K562 (cell line): ENCODE data around the gene CDKN2C. TPM values are rescaled to one million over a fixed set of nuclear protein-coding genes. Genes with fewer than 3 reads are reported as not detected.
A peak's percentile ranks its signal among the peaks of the same experiment; 100 is the strongest.

Experiments
- FOS ChIP-seq: IDR thresholded peaks from 3 replicates; pipeline ENCODE4 v1.6.1; 2011; ENCODE audit not compliant: insufficient read length; ENCODE audit errors: extremely low read depth
- RUNX1 ChIP-seq: sonication (generic); IDR thresholded peaks from 2 replicates; pipeline ENCODE4 v1.6.1; 2016; ENCODE audit warnings: antibody characterized with exemption, low read depth
- SNRNP70 ChIP-seq: fragments of 200-400 bp; formaldehyde crosslinking; optimal IDR thresholded peaks from 2 replicates; pipeline ENCODE3; 2017; ENCODE audit warnings: low read depth, low read length
- SPI1 ChIP-seq: IDR thresholded peaks from 2 replicates; pipeline ENCODE4 v1.6.1; 2011; ENCODE audit warnings: low read depth, low read length, control low read depth, borderline replicate concordance
- ZNF134 ChIP-seq: fragments of 250-450 bp; sonication (Bioruptor Pico); conservative IDR thresholded peaks from 2 replicates; pipeline ENCODE4 v1.4.0; 2020
- polyA plus RNA-seq, 8 experiments: library from polyadenylated mRNA; depleted of rRNA in 4 of 8; stranded (reverse) in 5 of 8; unstranded in 3 of 8; fragments of >200 nt; fragmentation: Nextera tagmentation in 2 of 8; fragmentation: Illumina TruSeq in 1 of 8; extraction: Ambion mirVana in 2 of 8; extraction: Trizol in 1 of 8; gene quantifications; 2 replicates each; pipeline versions ENCODE4 v1.2.1 to v1.2.3, GENCODE V29; 2011 to 2014; ENCODE audit warnings: inconsistent platforms in 1 of 8, missing spikeins in 1 of 8
- total RNA-seq, 7 experiments: library from RNA; depleted of rRNA in 6 of 7; stranded (reverse); fragments of >200 nt in 6 of 7; fragmentation: Illumina TruSeq in 2 of 7; extraction: Trizol in 2 of 7; gene quantifications; 2 replicates each; pipeline versions ENCODE4 v1.2.1 to v1.2.3, GENCODE V29; 2011 to 2021; ENCODE audit warnings: low replicate concordance in 1 of 7
- TF ChIP-seq, protein P1 (sequence below): fragments of 450-650 bp; IDR thresholded peaks from 2 replicates; pipeline ENCODE4 v1.6.1; 2016; ENCODE audit warnings: mild to moderate bottlenecking, moderate library complexity
- TF ChIP-seq, protein P2 (sequence below): fragments of 450-650 bp; IDR thresholded peaks from 2 replicates; pipeline ENCODE4 v1.6.1; 2018; ENCODE audit not compliant: partially characterized antibody
- TF ChIP-seq, protein P3 (sequence below): fragments of 250-450 bp; sonication (Bioruptor Pico); IDR thresholded peaks from 2 replicates; pipeline ENCODE4 v1.8.0; 2022; ENCODE audit warnings: inconsistent platforms, mild to moderate bottlenecking, moderate library complexity, borderline replicate concordance

Gene CDKN2C
- total and polyA plus RNA-seq, 9 of the 15 experiments (the other 6 are each of a cell fraction or from before 2014, with no cell fraction given) = 11.9 to 74.3 (median 45.9) TPM

DNA sequence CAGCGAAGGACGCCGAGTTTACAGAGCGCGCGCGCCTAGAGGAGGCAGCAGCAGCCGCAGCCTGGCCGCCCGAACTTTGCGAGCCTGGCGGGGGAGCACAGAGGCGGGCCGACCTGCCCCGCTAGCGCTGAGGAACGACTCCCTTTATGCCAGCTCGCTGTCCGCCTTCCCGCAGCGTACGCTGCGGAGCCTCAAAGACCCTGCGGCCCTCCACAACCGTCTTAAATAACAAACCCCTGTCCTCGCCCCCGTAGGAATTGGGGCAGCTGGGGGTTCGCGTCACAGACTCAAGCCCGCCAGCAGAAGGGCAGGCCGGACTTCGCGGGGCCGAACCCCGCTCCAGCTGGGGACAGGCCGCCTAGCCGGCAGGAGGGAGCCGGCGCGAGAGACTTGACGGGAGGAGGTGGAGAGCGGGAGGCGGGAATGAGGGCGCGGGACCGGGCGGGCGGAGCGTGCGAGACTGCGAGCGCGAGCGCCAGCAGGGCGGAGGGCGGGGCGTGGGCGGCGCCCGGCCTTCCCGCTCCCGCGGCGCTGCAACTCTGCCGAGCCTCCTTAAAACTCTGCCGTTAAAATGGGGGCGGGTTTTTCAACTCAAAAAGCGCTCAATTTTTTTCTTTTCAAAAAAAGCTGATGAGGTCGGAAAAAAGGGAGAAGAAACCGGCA, 1.8 kb upstream of the CDKN2C start (continued):
- TF ChIP-seq, protein P1, sequence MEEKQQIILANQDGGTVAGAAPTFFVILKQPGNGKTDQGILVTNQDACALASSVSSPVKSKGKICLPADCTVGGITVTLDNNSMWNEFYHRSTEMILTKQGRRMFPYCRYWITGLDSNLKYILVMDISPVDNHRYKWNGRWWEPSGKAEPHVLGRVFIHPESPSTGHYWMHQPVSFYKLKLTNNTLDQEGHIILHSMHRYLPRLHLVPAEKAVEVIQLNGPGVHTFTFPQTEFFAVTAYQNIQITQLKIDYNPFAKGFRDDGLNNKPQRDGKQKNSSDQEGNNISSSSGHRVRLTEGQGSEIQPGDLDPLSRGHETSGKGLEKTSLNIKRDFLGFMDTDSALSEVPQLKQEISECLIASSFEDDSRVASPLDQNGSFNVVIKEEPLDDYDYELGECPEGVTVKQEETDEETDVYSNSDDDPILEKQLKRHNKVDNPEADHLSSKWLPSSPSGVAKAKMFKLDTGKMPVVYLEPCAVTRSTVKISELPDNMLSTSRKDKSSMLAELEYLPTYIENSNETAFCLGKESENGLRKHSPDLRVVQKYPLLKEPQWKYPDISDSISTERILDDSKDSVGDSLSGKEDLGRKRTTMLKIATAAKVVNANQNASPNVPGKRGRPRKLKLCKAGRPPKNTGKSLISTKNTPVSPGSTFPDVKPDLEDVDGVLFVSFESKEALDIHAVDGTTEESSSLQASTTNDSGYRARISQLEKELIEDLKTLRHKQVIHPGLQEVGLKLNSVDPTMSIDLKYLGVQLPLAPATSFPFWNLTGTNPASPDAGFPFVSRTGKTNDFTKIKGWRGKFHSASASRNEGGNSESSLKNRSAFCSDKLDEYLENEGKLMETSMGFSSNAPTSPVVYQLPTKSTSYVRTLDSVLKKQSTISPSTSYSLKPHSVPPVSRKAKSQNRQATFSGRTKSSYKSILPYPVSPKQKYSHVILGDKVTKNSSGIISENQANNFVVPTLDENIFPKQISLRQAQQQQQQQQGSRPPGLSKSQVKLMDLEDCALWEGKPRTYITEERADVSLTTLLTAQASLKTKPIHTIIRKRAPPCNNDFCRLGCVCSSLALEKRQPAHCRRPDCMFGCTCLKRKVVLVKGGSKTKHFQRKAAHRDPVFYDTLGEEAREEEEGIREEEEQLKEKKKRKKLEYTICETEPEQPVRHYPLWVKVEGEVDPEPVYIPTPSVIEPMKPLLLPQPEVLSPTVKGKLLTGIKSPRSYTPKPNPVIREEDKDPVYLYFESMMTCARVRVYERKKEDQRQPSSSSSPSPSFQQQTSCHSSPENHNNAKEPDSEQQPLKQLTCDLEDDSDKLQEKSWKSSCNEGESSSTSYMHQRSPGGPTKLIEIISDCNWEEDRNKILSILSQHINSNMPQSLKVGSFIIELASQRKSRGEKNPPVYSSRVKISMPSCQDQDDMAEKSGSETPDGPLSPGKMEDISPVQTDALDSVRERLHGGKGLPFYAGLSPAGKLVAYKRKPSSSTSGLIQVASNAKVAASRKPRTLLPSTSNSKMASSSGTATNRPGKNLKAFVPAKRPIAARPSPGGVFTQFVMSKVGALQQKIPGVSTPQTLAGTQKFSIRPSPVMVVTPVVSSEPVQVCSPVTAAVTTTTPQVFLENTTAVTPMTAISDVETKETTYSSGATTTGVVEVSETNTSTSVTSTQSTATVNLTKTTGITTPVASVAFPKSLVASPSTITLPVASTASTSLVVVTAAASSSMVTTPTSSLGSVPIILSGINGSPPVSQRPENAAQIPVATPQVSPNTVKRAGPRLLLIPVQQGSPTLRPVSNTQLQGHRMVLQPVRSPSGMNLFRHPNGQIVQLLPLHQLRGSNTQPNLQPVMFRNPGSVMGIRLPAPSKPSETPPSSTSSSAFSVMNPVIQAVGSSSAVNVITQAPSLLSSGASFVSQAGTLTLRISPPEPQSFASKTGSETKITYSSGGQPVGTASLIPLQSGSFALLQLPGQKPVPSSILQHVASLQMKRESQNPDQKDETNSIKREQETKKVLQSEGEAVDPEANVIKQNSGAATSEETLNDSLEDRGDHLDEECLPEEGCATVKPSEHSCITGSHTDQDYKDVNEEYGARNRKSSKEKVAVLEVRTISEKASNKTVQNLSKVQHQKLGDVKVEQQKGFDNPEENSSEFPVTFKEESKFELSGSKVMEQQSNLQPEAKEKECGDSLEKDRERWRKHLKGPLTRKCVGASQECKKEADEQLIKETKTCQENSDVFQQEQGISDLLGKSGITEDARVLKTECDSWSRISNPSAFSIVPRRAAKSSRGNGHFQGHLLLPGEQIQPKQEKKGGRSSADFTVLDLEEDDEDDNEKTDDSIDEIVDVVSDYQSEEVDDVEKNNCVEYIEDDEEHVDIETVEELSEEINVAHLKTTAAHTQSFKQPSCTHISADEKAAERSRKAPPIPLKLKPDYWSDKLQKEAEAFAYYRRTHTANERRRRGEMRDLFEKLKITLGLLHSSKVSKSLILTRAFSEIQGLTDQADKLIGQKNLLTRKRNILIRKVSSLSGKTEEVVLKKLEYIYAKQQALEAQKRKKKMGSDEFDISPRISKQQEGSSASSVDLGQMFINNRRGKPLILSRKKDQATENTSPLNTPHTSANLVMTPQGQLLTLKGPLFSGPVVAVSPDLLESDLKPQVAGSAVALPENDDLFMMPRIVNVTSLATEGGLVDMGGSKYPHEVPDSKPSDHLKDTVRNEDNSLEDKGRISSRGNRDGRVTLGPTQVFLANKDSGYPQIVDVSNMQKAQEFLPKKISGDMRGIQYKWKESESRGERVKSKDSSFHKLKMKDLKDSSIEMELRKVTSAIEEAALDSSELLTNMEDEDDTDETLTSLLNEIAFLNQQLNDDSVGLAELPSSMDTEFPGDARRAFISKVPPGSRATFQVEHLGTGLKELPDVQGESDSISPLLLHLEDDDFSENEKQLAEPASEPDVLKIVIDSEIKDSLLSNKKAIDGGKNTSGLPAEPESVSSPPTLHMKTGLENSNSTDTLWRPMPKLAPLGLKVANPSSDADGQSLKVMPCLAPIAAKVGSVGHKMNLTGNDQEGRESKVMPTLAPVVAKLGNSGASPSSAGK = peak; percentile 93
- TF ChIP-seq, protein P2, sequence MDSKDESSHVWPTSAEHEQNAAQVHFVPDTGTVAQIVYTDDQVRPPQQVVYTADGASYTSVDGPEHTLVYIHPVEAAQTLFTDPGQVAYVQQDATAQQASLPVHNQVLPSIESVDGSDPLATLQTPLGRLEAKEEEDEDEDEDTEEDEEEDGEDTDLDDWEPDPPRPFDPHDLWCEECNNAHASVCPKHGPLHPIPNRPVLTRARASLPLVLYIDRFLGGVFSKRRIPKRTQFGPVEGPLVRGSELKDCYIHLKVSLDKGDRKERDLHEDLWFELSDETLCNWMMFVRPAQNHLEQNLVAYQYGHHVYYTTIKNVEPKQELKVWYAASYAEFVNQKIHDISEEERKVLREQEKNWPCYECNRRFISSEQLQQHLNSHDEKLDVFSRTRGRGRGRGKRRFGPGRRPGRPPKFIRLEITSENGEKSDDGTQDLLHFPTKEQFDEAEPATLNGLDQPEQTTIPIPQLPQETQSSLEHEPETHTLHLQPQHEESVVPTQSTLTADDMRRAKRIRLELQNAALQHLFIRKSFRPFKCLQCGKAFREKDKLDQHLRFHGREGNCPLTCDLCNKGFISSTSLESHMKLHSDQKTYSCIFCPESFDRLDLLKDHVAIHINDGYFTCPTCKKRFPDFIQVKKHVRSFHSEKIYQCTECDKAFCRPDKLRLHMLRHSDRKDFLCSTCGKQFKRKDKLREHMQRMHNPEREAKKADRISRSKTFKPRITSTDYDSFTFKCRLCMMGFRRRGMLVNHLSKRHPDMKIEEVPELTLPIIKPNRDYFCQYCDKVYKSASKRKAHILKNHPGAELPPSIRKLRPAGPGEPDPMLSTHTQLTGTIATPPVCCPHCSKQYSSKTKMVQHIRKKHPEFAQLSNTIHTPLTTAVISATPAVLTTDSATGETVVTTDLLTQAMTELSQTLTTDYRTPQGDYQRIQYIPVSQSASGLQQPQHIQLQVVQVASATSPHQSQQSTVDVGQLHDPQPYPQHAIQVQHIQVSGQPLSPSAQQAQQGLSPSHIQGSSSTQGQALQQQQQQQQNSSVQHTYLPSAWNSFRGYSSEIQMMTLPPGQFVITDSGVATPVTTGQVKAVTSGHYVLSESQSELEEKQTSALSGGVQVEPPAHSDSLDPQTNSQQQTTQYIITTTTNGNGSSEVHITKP = peak; percentile 96
- TF ChIP-seq SPI1 (no peak), SNRNP70 (no peak), RUNX1 (no peak), FOS (no peak), ZNF134 (no peak)
- TF ChIP-seq, protein P3, sequence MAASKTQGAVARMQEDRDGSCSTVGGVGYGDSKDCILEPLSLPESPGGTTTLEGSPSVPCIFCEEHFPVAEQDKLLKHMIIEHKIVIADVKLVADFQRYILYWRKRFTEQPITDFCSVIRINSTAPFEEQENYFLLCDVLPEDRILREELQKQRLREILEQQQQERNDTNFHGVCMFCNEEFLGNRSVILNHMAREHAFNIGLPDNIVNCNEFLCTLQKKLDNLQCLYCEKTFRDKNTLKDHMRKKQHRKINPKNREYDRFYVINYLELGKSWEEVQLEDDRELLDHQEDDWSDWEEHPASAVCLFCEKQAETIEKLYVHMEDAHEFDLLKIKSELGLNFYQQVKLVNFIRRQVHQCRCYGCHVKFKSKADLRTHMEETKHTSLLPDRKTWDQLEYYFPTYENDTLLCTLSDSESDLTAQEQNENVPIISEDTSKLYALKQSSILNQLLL (CRISPR knock-in tag) = no peak
